ENCODE data around the gene CALHM6.
"Not testable (repeated sequence)": the region's sequence is repeated elsewhere in the genome, so short reads cannot be mapped to it uniquely, and the experiment has no call there.

The CALHM6 gene

GRCh38 chr6:116491610-116492330 lies 30.6 kb downstream of the CALHM6 start:
- TF ChIP-seq, protein P1, sequence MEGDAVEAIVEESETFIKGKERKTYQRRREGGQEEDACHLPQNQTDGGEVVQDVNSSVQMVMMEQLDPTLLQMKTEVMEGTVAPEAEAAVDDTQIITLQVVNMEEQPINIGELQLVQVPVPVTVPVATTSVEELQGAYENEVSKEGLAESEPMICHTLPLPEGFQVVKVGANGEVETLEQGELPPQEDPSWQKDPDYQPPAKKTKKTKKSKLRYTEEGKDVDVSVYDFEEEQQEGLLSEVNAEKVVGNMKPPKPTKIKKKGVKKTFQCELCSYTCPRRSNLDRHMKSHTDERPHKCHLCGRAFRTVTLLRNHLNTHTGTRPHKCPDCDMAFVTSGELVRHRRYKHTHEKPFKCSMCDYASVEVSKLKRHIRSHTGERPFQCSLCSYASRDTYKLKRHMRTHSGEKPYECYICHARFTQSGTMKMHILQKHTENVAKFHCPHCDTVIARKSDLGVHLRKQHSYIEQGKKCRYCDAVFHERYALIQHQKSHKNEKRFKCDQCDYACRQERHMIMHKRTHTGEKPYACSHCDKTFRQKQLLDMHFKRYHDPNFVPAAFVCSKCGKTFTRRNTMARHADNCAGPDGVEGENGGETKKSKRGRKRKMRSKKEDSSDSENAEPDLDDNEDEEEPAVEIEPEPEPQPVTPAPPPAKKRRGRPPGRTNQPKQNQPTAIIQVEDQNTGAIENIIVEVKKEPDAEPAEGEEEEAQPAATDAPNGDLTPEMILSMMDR (conservative IDR thresholded peaks at IDR 0.05; ENCODE audit: low read length), result no peak
- H3K4me3 ChIP-seq (ENCODE audit: low read length), result no peak overlapping the region
- no peak for DNase-seq (ENCODE audit: low read depth)

DNA sequence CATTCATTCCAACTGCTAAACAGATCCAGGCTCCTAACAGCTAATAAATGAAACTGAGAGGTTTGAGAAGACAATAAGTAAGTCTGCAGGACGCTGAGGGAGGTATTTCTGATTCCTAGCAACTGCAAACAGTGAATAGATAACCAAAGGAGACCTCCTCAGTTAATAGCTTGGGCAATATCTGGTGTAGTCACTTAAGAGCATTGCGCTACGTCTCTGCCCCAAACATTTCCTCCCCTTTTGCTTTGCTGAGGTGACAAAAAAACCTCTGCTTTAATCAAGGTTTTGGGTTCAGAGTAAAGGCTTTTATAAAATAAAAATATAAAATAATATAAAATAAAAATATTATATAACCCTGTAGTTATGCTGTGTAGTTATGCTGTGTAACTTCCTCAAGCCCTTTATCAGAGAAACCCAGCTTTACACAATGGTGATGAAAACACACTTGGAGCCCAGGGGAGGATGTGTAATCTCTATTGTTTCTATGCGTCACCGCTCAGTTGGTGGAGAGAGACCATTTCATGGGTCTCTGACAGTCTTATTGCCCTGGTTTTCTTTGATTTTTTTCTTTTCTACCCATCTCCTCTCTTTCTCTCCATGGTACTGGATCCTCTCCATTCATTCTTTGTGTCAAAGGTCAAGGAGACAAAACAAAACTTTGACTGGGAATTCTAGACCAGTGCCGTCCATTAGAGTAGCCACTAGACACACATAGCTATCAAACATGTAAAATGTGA lies 31.3 kb downstream of the CALHM6 start:
- TF ChIP-seq, protein P1 (conservative IDR thresholded peaks at IDR 0.05; ENCODE audit: low read length), result no peak
- no peak for DNase-seq (ENCODE audit: low read depth)
- H3K4me3 ChIP-seq (ENCODE audit: low read length), result no peak overlapping the region

DNA sequence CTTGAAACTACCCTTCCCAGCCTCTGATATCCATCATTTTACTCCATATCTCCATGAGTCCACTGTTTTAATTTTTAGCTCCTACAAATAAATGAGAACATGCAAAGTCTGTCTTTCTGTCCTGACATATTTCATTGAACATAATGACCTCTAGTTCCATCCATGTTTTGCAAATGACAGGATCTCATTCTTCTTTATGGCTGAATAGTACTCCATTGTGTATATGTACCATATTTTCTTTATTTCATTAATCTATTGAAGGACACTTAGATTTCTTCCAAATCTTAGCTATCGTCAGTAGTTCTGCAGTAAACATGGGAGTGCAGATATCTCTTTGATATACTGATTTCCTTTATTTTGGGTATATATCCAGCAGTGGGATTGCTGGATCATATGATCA lies 34.0 kb downstream of the CALHM6 start:
- not testable (repeated sequence) for H3K4me3 ChIP-seq (ENCODE audit: low read length); DNase-seq (ENCODE audit: low read depth)

- H3K4me3 ChIP-seq (ENCODE audit: low read length), result no peak overlapping the region
- no peak for DNase-seq (ENCODE audit: low read depth)
- TF ChIP-seq, protein P1 (conservative IDR thresholded peaks at IDR 0.05; ENCODE audit: low read length), result no peak
Measured at GRCh38 chr6:116497113-116497676, 36.0 kb downstream of the CALHM6 start.

GRCh38 chr6:116500969-116501433 lies 39.8 kb downstream of the CALHM6 start:
- H3K4me3 ChIP-seq (ENCODE audit: low read length), result no peak overlapping the region
- TF ChIP-seq, protein P1 (conservative IDR thresholded peaks at IDR 0.05; ENCODE audit: low read length), result no peak
- no peak for DNase-seq (ENCODE audit: low read depth)

DNA sequence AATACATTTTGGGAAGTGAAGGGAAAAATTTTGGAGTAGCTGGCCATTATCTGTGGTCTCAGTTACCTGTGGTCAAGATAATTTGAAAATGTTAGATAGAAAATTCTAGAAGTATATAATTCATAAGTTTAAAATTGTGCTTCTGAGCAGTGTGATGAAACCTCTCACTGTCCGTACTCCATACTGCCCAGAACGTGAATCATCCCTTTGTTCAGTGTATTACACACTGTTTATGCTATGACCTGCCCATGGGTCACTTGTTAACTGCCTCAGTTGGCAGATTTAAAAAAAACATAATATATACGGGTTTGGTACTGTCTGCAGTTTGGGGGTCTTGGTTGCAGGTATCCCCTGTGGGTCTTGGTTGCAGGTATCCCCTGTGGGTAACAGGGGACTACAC lies 46.1 kb downstream of the CALHM6 start:
- no peak overlapping the region for H3K4me3 ChIP-seq (ENCODE audit: low read length)
- TF ChIP-seq, protein P1 (conservative IDR thresholded peaks at IDR 0.05; ENCODE audit: low read length), result no peak

DNA sequence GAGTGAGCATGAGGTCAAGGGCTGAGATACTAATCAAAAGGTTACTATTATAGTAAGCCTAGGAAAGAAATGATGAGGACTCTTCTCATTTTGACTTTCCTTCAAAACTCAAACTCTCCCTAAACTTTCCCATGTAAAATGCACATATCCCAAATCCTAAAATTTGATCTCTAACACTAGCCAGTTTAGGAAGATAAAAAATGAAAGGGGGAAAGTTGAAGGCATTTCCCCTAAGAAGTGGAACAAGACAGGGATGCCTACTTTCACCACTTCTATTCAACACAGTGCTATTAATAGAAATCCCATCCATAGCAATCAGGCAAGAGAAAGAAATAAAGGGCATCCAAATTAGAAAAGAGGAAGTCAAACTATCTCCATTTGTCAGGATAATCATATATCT lies 47.4 kb downstream of the CALHM6 start:
- TF ChIP-seq, protein P1 (conservative IDR thresholded peaks at IDR 0.05; ENCODE audit: low read length), result no peak
- no peak overlapping the region for H3K4me3 ChIP-seq (ENCODE audit: low read length)
- DNase-seq (ENCODE audit: low read depth), result no peak

More for the DNA sequence above, 46.1 kb downstream of the CALHM6 start:
- DNase-seq (ENCODE audit: low read depth), result peak; percentile 9
